Measurements from ENCODE around the gene PCNX1. TPM values are rescaled to one million over a fixed set of nuclear protein-coding genes. Genes with fewer than 3 reads are reported as not detected.
A peak's percentile ranks its signal among the peaks of the same experiment; 100 is the strongest.
"Not testable (repeated sequence)": the region's sequence is repeated elsewhere in the genome, so short reads cannot be mapped to it uniquely, and the experiment has no call there.

Gene PCNX1
- total RNA-seq (2014; rRNA removed; shearing (Covaris generic)): 15.4 and 18.6 TPM in 2 replicates
- polyA plus RNA-seq (2015; cell fraction: cytosol; rRNA removed): 8.9 and 14.0 TPM in 2 replicates
- polyA plus RNA-seq (2015; cell fraction: nucleus; rRNA removed): 18.7 and 30.0 TPM in 2 replicates

GRCh38 chr14:70907176-70907995 is at the start of gene PCNX1:
TSS of gene PCNX1 (plus strand) at chr14:70907459. CDS start at chr14:70907851, 392 bp downstream.
- in situ Hi-C loops (cut with HindIII; ENCODE audit: low pct_unique_long_range_greater_than_20kb, low sequenced_read_pairs): no loop called here

GRCh38 chr14:70857496-70857890 is 49.8 kb upstream of the PCNX1 start:
- no peak for DNase-seq (ENCODE audit: low read depth, low spot score)
- in situ Hi-C loops (cut with HindIII; ENCODE audit: low pct_unique_long_range_greater_than_20kb, low sequenced_read_pairs): no loop called here

More at GRCh38 chr14:70907176-70907995, at the start of gene PCNX1:
- DNase-seq (ENCODE audit: low read depth, low spot score): peak; percentile 74

DNA sequence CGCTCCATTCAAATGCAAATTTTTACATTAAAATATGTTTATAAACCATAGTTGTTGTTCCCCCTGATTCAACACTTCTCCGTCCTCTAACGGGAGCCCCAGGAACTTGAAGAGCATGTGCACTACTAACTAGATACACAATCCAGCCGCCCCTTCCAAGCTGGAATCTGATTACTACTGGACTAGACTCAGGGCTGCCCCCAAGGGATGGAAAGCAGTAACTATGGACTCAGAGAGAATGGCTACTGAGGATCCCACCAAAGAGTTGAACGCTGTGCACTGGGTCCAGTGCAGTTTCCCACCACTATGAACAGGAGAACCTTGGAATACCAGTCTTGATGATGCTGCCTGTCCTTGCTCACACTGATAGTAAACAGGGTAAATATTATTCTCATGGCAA is 48.6 kb upstream of the PCNX1 start:
- peak; percentile 28 for DNase-seq (ENCODE audit: low read depth, low spot score)
- in situ Hi-C loops (cut with HindIII; ENCODE audit: low pct_unique_long_range_greater_than_20kb, low sequenced_read_pairs): no loop called here

- in situ Hi-C loops (cut with HindIII; ENCODE audit: low pct_unique_long_range_greater_than_20kb, low sequenced_read_pairs); DNase-seq (ENCODE audit: low read depth, low spot score): not testable (repeated sequence)
Measured at GRCh38 chr14:70866992-70867391, 40.3 kb upstream of the PCNX1 start.

DNA sequence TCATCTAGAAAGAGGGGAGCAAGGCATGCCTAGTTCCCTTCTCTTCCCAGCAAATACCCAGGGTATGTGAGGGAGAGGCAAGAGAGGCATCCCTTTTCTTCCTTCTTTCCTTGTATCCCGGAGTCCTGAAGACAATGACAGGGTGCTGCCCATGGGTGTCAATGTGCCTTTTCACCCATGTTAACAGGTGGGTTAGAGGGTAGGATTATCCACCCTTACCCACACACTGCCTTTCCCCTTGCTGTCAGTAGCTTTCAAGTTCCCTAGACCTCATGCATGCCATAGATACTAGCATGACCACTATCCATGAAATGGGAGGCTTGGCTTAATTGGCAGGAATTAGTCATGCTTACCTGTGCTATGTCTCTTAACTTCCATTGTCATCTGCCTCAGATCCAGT is 36.3 kb upstream of the PCNX1 start:
- DNase-seq (ENCODE audit: low read depth, low spot score): no peak
- in situ Hi-C loops (cut with HindIII; ENCODE audit: low pct_unique_long_range_greater_than_20kb, low sequenced_read_pairs): no loop called here

DNA sequence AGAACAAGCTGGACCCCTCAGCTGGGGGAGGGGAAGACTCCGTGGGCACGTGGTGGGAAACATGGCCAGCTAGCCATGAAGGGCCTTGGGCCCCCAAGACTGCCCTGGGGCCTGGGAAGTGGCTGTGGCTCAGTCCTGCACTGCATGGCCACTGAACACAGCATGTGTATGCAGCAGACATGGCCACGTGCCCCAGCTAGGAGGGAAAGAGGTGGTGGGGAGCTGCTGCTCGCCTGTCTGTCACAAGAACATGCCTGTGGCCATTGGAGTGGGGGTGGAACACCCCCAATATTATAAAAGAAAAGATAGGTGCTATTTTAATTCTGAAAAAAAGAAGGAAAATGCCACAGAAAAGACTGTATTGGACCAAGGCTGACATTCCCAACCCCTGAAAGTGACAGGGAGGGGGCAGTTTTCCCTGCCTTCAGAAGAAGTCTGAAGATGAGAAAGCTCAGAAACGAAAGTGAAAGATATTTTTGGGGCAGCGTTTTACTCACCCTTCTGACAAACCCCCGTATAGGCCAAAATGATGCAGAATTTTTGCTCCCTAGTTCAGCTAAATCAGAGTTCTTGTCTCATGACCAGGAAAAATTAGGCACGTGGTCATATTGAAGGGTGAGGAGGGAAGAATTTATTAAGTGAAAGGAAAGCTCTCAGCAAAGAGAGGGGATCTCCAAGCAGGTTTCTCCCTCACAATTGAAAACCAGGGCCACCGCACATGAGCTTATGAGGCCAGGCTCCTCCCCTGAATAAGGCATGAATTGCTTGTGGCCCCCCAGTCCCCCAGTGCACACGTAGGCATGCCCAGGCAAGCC is 35.2 kb upstream of the PCNX1 start:
- in situ Hi-C loops (cut with HindIII; ENCODE audit: low pct_unique_long_range_greater_than_20kb, low sequenced_read_pairs): no loop called here

DNA sequence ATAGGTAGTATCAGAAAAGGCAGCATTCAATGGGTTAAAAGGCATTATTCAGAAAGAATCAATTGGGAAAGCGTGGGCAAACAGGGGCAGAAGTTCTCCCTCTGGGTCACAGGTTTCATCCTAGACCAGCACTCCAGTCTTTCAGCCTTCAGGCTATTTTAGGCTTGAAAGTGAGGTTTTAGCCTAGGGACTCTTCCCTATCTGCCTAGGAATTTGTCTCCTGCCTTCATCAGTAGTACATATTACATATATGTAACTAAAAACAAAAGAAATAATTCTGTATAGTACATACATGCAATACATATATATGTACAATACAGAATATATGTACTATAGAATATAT is 34.6 kb upstream of the PCNX1 start:
- DNase-seq (ENCODE audit: low read depth, low spot score): no peak
- in situ Hi-C loops (cut with HindIII; ENCODE audit: low pct_unique_long_range_greater_than_20kb, low sequenced_read_pairs): no loop called here

More for the DNA sequence above, 35.2 kb upstream of the PCNX1 start:
- no peak for DNase-seq (ENCODE audit: low read depth, low spot score)

- in situ Hi-C loops (cut with HindIII; ENCODE audit: low pct_unique_long_range_greater_than_20kb, low sequenced_read_pairs): no loop called here
- DNase-seq (ENCODE audit: low read depth, low spot score): peak; percentile 26
Measured at GRCh38 chr14:70873627-70874026, 33.6 kb upstream of the PCNX1 start.

DNA sequence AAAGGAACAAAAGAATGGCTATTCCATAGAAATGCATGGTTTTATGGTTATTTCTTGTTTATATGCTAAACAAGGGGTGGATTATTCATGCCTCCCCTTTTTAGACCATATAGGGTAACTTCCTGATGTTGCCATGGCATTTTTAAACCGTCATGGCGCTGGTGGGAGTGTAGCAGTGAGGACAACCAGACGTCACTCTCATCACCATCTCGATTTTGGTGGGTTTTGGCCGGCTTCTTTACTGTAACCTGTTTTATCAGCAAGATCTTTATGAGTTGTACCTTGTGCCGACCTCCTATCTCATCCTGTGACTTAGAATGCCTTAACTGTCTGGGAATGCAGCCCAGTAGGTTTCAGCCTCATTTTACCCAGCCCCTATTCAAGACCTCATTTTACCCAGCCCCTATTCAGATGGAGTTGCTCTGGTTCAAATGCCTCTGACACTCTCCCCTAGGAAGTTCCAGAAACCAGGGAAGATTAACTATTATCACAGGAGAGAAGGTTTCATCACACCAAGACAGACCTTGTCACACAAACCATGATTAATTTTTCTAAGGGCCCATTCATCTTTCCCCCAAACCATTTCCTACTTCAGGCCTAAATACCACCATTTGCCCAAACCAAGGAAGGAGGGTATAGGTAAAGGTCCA is 31.3 kb upstream of the PCNX1 start:
- DNase-seq (ENCODE audit: low read depth, low spot score); in situ Hi-C loops (cut with HindIII; ENCODE audit: low pct_unique_long_range_greater_than_20kb, low sequenced_read_pairs): not testable (repeated sequence)

DNA sequence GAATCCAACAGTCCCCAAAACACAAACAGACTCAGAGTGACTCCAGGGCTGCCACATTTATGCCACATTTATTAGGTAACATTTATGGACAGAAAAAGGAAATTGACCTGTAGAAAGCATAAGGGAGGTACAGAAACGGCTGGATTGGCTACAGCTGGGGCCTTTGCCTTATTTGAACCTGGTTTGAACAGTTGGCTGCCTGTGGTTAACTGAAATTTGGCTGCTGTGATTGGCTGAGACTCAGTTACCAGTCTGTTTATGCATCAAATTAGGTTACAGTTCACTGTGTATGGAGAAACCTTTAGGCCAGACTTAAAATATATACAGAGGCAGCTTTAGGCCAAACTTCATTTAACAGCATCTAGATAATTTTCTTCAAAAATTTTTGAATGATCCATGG is 27.8 kb upstream of the PCNX1 start:
- DNase-seq (ENCODE audit: low read depth, low spot score): no peak
- in situ Hi-C loops (cut with HindIII; ENCODE audit: low pct_unique_long_range_greater_than_20kb, low sequenced_read_pairs): no loop called here

- in situ Hi-C loops (cut with HindIII; ENCODE audit: low pct_unique_long_range_greater_than_20kb, low sequenced_read_pairs): not testable (repeated sequence)
Measured at GRCh38 chr14:70880888-70881287, 26.4 kb upstream of the PCNX1 start.

DNA sequence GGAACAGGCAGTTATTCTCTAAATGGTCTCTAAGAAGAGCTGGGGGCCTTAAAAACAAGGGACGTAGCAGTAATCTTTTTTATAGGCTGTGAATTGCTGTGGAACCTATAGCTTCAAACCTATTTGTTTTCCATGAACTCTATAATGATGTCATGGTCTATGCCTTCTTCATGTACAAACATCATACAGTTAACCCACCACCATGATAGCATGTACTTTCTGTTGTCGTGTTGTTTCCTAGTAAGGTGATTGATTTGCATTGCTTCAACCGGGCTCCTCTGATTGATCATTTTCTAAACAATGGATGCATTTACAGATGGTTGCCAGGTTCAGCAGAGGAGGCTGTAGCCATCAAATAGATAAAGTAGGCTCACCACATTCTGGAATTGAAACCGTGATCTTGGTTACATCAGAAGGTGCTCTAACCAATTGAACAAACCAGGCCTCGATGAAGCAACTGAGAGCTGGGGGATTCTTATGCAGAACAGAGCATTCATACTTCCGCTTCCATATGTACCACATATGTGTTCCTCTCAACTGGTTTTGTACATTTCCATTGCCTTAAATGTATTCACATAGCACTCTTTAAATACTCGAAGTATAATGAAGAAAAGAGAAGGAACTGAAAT is 25.6 kb upstream of the PCNX1 start:
- no peak for DNase-seq (ENCODE audit: low read depth, low spot score)
- in situ Hi-C loops (cut with HindIII; ENCODE audit: low pct_unique_long_range_greater_than_20kb, low sequenced_read_pairs): no loop called here

More at GRCh38 chr14:70880888-70881287, 26.4 kb upstream of the PCNX1 start:
- DNase-seq (ENCODE audit: low read depth, low spot score): not testable (repeated sequence)

DNA sequence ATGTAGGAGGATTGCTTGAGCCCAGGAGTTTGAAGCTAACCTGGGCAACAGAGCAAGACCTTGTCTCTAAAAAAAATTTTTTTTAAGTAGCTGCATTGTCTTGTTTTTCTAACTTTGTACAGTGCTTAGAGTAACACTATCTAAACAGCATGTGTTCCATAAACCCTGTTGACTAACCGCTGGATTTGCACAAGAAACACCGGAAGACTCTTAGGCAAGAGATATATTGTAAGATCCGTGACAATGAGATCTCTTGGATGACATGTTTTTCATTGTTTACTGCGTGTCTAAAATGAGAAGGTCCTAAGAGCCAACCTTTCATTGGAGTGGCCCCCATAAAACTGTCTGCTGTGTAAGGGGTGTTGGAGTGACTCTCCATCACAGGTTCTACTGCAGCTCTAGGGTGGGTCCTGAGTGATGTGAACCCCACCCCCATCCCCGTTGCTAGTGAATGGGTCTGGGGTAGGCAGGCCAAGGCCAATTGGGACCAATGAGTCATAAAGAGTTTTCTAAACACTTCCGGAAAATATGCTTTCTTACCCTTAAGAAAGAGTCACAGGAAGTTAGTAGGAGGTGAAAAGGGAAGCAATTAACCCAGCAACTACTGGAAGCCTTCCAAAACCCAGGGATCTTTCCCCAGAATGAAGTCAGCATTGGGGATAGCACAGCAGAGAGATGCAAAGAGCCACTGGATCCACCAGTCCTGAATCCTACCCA is 24.3 kb upstream of the PCNX1 start:
- in situ Hi-C loops (cut with HindIII; ENCODE audit: low pct_unique_long_range_greater_than_20kb, low sequenced_read_pairs): no loop called here
- no peak for DNase-seq (ENCODE audit: low read depth, low spot score)

DNA sequence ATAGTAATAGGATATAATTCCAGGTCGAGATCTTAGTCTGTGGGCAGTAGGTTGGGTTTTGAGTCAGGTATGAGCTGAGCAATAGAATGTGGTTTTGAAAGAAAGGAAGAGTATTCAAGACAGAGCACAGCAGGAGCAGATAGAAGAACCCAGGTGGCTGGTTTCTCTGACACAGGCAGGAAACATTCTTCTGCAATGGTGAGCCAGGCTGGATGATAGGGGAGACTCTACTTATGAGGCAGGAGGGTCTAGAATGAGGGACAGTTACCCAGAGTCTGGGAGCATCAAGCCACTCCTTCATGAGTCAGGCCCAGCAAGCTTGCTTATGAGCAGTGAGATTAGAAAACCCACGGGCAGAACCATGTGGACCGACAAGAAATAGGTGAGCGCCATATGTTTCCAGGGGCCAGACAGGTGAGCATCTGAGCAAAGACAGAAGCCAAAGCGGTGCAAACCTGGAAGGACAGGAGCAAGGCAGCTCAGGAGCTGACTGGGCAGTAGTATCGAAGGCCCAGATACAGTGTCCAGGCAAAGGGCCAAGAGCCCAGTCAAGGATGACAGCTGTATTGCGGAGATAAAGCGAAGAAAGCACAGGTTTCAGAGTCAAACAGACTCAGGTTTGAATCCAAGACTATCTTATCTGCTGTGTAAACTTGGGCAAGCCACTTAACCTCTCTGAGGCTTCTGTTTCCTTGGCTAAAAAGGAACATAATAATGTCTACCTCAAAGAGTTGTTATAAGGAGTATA is 22.5 kb upstream of the PCNX1 start:
- in situ Hi-C loops (cut with HindIII; ENCODE audit: low pct_unique_long_range_greater_than_20kb, low sequenced_read_pairs): no loop called here
- DNase-seq (ENCODE audit: low read depth, low spot score): no peak

DNA sequence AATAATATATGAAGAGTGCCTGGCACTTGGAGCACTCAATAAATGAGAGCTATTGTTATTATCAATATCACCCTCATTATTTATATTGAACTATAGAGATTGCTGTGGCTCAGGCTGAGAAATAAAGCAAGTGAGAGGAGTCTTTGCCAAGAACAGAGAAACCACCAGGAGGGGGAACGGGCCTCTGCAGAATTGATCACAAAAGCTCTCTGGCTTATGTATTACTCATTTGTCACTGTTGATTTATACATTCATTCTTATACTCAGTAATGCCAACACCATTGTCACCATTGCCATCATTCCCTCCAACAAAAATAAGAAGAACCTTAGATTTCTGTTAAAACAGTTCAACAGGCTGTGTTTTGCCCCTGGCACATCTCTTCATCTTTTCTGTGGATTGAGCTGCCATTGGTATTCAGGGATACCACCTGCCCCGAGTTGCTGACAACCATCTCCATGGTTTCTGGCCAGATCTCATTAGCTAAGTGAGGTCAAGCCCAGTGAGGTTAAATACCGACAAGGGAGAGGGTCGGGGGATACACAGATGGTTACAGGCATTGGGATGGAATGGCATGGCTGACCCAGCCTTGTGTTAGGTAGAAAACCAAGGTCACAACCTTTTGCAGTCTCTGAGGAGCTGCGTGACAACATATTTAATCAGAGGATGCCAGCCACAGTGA is 21.8 kb upstream of the PCNX1 start:
- DNase-seq (ENCODE audit: low read depth, low spot score): no peak
- in situ Hi-C loops (cut with HindIII; ENCODE audit: low pct_unique_long_range_greater_than_20kb, low sequenced_read_pairs): no loop called here

Measured in SK-MEL-5 (cell line).